ENCODE data around the gene TNFRSF25.

The TNFRSF25 gene

DNA sequence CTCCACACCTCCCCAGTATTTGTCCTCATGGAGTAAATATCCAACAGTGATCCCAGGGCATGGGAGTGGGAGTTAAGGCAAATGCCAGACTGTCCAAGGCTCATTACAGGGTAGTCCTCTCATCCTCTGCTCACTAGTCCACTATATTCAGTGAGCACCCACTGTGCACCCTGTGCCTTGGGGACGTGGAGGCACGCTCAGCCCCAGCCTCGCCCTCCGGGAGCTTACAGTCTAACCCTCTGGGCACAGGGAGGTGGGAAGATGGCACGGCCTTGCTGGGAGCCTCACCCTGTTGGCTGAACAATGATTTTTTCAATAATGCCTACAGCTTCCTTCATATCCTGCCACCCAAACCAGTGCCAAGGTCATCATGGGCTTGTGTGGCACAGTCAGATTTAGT is 49.1 kb downstream of the TNFRSF25 start:
- DNase-seq (ENCODE audit: low read depth in 2 of 2) = no peak

DNA sequence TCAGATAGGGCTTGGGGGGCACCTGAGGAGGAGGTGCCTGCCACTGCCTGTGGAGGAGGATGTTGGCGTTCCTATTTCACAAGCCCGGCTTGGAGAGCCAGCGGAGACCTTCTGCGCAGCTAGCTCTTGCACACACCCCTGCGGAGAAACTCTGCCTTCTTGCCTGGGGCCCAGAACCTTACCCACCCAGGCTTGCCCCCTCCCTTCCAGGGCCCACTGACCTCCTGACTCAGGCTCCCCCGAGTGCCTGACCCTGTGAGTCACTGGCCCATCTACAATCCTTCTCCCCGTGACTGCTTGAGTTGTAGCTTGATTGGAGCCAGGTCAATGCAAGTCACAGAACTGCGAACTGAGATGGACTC is 49.7 kb downstream of the TNFRSF25 start:
- no peak for DNase-seq (ENCODE audit: low read depth in 2 of 2)

DNA sequence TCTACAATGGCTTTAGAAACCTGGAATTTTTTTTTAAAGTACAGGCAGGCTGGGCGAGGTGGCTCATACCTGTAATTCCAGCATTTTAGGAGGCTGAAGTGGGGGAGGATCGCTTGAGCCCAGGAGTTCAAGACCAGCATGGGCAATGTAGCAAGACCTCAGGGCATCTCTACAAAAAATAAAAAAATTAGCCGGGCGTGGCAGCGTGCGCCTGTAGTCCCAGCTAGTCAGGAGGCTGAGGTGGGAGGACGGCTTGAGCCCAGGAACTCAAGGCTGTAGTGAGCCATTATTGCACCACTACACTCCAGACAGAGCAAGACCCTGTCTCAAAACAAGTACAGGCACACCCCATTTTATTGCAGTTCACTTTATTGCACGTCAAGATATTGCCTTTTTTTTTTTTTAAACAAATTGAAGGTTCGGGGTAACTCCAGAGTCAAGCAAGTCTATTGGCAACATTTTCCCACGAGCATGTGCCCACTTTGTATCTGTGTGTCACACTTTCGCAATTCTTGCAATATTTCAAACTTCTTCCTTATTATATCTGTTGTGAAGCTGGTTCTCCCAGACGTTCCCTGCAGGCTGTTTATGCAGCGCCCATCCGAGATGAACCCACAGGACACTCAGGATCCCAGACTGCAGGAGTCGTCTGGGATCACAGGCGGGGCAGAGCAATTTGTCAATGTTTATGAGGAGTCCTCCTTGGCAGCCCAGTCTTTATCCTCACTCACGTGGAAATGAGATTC is 50.9 kb downstream of the TNFRSF25 start:
- no peak for DNase-seq (ENCODE audit: low read depth in 2 of 2)

DNA sequence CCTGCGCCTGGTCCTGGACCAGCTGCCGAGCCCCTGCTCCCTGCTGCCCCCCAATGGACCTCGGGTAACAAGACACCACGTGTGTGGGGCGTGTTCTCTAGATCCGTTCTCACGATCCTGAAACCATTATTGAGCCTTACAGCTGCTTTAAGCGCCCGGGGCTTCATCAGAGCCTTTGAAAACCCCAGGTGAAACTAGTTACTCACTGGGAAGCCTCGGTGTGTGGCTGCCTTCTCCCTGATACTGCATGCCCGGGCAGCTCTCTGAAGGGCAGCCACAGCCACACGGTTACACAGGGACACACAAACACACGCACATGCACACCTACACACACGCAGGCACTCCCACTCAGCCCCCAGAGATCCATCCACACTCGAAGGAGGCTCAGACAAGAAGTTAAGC is 51.5 kb downstream of the TNFRSF25 start:
- peak in 1 of 2 donors; percentile 40 for DNase-seq (ENCODE audit: low read depth in 2 of 2)

DNA sequence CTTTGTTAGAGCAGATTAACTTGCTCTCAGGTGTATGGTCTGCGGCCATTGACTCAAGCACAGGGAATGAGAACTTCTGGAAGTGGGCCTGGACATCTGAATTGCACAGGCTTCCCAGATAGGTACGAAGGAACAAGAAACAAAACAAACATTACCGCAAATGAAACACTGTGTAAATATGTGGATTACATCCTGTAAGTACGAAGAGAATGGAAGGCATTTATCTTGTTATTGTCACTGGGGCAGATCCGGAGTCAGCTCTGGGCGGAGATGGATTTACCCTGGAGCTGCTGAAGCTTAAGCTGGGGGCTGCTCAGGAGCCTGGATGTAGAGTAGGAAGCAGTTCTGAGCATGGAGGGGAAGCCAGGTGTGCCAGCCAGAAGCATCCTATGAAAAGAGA is 53.1 kb downstream of the TNFRSF25 start:
- no peak for DNase-seq (ENCODE audit: low read depth in 2 of 2)
